ENCODE data around the gene MAOA. TPM values are rescaled to one million over a fixed set of nuclear protein-coding genes. Genes with fewer than 3 reads are reported as not detected.
"Not testable (repeated sequence)": the region's sequence is repeated elsewhere in the genome, so short reads cannot be mapped to it uniquely, and the experiment has no call there.

MAOA gene
- total RNA-seq, 2 experiments from 2014 or later = 0.14 to 0.19 TPM

GRCh38 chrX:43643662-43644061 lies 12.4 kb upstream of the MAOA start:
- Mint-ChIP-seq H3K27me3 (peaks cover 2% of the 10 kb centered on the region), H3K36me3 (no peaks in the 10 kb centered on the region), H3K27ac (no peak overlapping the region), H3K4me1 (no peaks in the 10 kb centered on the region), H3K9me3 (no peaks in the 10 kb centered on the region), H3K4me3 (no peak overlapping the region)
- ATAC-seq (ENCODE audit: low read depth) (no peak), DNase-seq (no peak)
- POLR2A ChIA-PET = no interaction called here

- H3K4me1 Mint-ChIP-seq = no peaks in the 10 kb centered on the region
- ATAC-seq (ENCODE audit: low read depth) (no peak), DNase-seq (no peak)
- no peaks in the 10 kb centered on the region for H3K36me3 Mint-ChIP-seq
- no peak overlapping the region for H3K4me3 Mint-ChIP-seq
- POLR2A ChIA-PET = no interaction called here
- H3K9me3 Mint-ChIP-seq = no peaks in the 10 kb centered on the region
- no peak overlapping the region for H3K27ac Mint-ChIP-seq
- peaks cover 2% of the 10 kb centered on the region for H3K27me3 Mint-ChIP-seq
These were observed 11.9 kb upstream of the MAOA start for GRCh38 chrX:43644124-43644701.

- H3K36me3 Mint-ChIP-seq = no peaks in the 10 kb centered on the region
- no peaks in the 10 kb centered on the region for H3K9me3 Mint-ChIP-seq
- no peak overlapping the region for H3K27ac Mint-ChIP-seq
- DNase-seq = no peak
- POLR2A ChIA-PET = no interaction called here
- no peak overlapping the region for H3K4me3 Mint-ChIP-seq
- ATAC-seq (ENCODE audit: low read depth) = no peak
- H3K27me3 Mint-ChIP-seq = no peaks in the 10 kb centered on the region
- H3K4me1 Mint-ChIP-seq = no peaks in the 10 kb centered on the region
These were observed 9.3 kb upstream of the MAOA start for GRCh38 chrX:43646800-43647199.

- peaks cover 3% of the 10 kb centered on the region for H3K4me1 Mint-ChIP-seq
- H3K27me3 Mint-ChIP-seq = peaks cover 2% of the 10 kb centered on the region
- peak overlapping the region; percentile 99 for H3K27ac Mint-ChIP-seq
- H3K9me3 Mint-ChIP-seq = no peaks in the 10 kb centered on the region
- POLR2A ChIA-PET = no interaction called here
- no peaks in the 10 kb centered on the region for H3K36me3 Mint-ChIP-seq
- DNase-seq (peak; percentile 87), ATAC-seq (ENCODE audit: low read depth) (peak; percentile 97)
- peak overlapping the region; percentile 90 for H3K4me3 Mint-ChIP-seq
These were observed 1.5 kb upstream of the MAOA start for GRCh38 chrX:43654431-43655150.

- peak; percentile 28 for DNase-seq
- no peaks in the 10 kb centered on the region for H3K36me3 Mint-ChIP-seq
- peak overlapping the region; percentile 90 for H3K4me3 Mint-ChIP-seq
- H3K9me3 Mint-ChIP-seq = no peaks in the 10 kb centered on the region
- POLR2A ChIA-PET = interaction anchor here (0.7 kb wide), 1 partner anchor 75 kb away, joined by 5 read pairs; no protein-coding TSS in a partner anchor
- H3K4me1 Mint-ChIP-seq = peaks cover 3% of the 10 kb centered on the region
- H3K27ac Mint-ChIP-seq = peak overlapping the region; percentile 48
- peaks cover 2% of the 10 kb centered on the region for H3K27me3 Mint-ChIP-seq
- ATAC-seq (ENCODE audit: low read depth) = peak; percentile 20
These were observed 721 bp upstream of the MAOA start for GRCh38 chrX:43655151-43656004.

- H3K27ac Mint-ChIP-seq = no peak overlapping the region
- no peaks in the 10 kb centered on the region for H3K36me3 Mint-ChIP-seq
- no peak for ATAC-seq (ENCODE audit: low read depth)
- H3K4me3 Mint-ChIP-seq = no peak overlapping the region
- POLR2A ChIA-PET = no interaction called here
- peaks cover 3% of the 10 kb centered on the region for H3K4me1 Mint-ChIP-seq
- no peak for DNase-seq
- H3K27me3 Mint-ChIP-seq = peaks cover 2% of the 10 kb centered on the region
- no peaks in the 10 kb centered on the region for H3K9me3 Mint-ChIP-seq
These were observed 1.6 kb downstream of the MAOA start for GRCh38 chrX:43657671-43658070.

GRCh38 chrX:43661521-43662240 lies 5.6 kb downstream of the MAOA start:
- ATAC-seq (ENCODE audit: low read depth) (no peak), DNase-seq (no peak)
- no peak overlapping the region for H3K27ac Mint-ChIP-seq
- H3K4me1 Mint-ChIP-seq = peaks cover 4% of the 10 kb centered on the region
- H3K27me3 Mint-ChIP-seq = peaks cover 2% of the 10 kb centered on the region
- POLR2A ChIA-PET = no interaction called here
- no peaks in the 10 kb centered on the region for H3K9me3 Mint-ChIP-seq
- H3K36me3 Mint-ChIP-seq = no peaks in the 10 kb centered on the region
- no peak overlapping the region for H3K4me3 Mint-ChIP-seq

GRCh38 chrX:43663173-43663572 lies 7.1 kb downstream of the MAOA start:
- ATAC-seq (ENCODE audit: low read depth) = no peak
- Mint-ChIP-seq H3K27ac (no peak overlapping the region), H3K9me3 (no peaks in the 10 kb centered on the region), H3K27me3 (no peaks in the 10 kb centered on the region), H3K4me3 (no peak overlapping the region), H3K36me3 (no peaks in the 10 kb centered on the region), H3K4me1 (peaks cover 4% of the 10 kb centered on the region)
- POLR2A ChIA-PET = no interaction called here
- no peak for DNase-seq

- Mint-ChIP-seq H3K27ac (no peak overlapping the region), H3K4me1 (peaks cover 4% of the 10 kb centered on the region), H3K4me3 (no peak overlapping the region), H3K9me3 (no peaks in the 10 kb centered on the region), H3K36me3 (no peaks in the 10 kb centered on the region), H3K27me3 (no peaks in the 10 kb centered on the region)
- no peak for ATAC-seq (ENCODE audit: low read depth)
- POLR2A ChIA-PET = no interaction called here
- DNase-seq = no peak
These were observed 8.2 kb downstream of the MAOA start for GRCh38 chrX:43664258-43664657.

GRCh38 chrX:43664708-43665107 lies 8.6 kb downstream of the MAOA start:
- H3K27ac Mint-ChIP-seq = no peak overlapping the region
- POLR2A ChIA-PET = no interaction called here
- H3K36me3 Mint-ChIP-seq = no peaks in the 10 kb centered on the region
- no peak for ATAC-seq (ENCODE audit: low read depth)
- DNase-seq = no peak
- H3K27me3 Mint-ChIP-seq = no peaks in the 10 kb centered on the region
- H3K4me1 Mint-ChIP-seq = peaks cover 4% of the 10 kb centered on the region
- no peak overlapping the region for H3K4me3 Mint-ChIP-seq
- H3K9me3 Mint-ChIP-seq = no peaks in the 10 kb centered on the region

- no peak overlapping the region for H3K27ac Mint-ChIP-seq
- DNase-seq = no peak
- no peaks in the 10 kb centered on the region for H3K9me3 Mint-ChIP-seq
- H3K36me3 Mint-ChIP-seq = no peaks in the 10 kb centered on the region
- H3K4me3 Mint-ChIP-seq = no peak overlapping the region
- POLR2A ChIA-PET = no interaction called here
- no peak for ATAC-seq (ENCODE audit: low read depth)
- peaks cover 4% of the 10 kb centered on the region for H3K4me1 Mint-ChIP-seq
- H3K27me3 Mint-ChIP-seq = no peaks in the 10 kb centered on the region
These were observed 10.3 kb downstream of the MAOA start for GRCh38 chrX:43666311-43666912.

GRCh38 chrX:43675965-43676628 lies 20.0 kb downstream of the MAOA start:
- H3K4me3 Mint-ChIP-seq; DNase-seq; ATAC-seq (ENCODE audit: low read depth); H3K27me3 Mint-ChIP-seq; POLR2A ChIA-PET; H3K36me3 Mint-ChIP-seq; H3K9me3 Mint-ChIP-seq; H3K4me1 Mint-ChIP-seq; H3K27ac Mint-ChIP-seq: not testable (repeated sequence)

Data from activated naive CD8-positive, alpha-beta T cell treated with anti-CD3 and anti-CD28 coated beads, Interleukin-2, amount 10 ng/mL, durations not matched to agents 7 days and 5 days (primary cell).